ENCODE data around the gene C22orf39.

C22orf39 gene

DNA sequence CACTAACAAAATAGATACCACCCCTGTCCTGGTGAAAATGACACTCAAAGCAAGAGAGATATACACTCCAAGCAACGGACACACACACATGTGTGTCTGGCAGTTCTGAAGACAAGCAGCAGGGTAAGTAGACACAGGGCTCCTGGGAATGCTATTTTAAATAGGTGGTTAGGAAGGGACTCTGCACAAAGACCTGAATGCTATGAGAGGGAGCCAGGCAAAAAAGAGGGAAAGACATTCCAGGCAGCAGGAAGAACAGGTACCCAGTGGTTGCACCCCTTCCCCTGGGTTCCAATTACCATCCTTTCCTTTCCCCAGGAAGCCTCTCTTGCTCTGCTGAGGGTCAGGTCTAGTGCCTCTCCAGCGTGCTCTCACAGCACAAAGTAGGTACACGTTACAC is 28.5 kb upstream of the C22orf39 start:
- DNase-seq, result no peak

DNA sequence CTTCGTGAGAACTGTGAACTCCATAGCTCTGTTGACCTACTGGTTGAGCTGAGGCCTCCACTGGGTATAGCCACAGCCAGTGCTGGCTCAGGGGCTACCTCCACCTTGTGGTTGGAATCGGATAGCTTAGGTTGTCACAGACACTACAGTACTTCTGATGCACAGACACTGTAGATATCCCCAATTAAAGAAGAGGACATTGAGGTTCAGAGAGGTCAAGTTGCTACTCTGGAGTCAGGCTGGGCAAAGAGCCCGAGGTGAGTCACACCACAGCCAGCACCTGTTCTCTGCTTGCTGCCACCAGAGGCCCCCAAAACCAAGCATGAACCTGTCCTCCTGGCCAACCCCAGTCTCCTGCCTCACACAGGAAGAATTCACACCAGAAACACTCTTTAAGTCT is 26.1 kb upstream of the C22orf39 start:
- DNase-seq, result no peak

DNA sequence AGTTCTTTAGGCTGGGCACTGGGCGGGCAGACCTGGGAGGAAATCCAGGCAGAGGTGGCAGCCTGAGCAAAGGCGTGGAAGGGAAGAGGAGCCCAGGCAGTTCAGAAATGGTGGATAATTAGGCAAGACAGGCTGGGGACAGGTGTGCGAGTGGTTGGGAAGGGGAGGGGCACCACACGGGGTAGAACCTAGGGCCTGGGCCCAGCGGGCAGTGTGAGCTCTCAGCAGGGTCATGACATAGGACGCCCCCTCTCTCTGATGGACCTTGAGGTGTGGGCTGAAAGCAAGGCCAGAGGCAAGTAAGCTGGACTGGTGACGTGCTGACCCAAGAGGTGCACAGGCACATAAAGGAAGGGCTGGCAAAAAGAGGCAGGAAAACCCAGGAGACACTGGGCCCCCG is 24.7 kb upstream of the C22orf39 start:
- DNase-seq, result no peak

DNA sequence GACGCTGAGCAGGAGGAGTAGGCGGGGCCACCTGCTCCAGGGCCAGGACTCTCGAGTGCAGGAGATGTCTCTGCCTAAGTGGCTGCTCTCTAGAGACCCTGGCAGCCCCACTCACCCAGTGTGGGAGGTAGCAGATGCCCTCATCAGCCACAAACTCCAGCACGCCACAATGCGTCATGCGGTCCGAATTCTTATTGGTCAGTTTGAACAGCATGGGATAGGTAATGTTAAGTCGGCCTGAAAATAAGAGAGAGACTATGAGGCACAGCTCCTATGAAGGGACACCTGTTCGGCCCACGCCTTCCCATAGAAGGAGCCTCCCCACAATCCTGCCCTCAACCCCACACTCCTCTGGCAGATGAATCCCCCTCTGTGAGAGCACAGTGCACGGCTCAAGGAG is 24.1 kb upstream of the C22orf39 start:
- no peak for DNase-seq

DNA sequence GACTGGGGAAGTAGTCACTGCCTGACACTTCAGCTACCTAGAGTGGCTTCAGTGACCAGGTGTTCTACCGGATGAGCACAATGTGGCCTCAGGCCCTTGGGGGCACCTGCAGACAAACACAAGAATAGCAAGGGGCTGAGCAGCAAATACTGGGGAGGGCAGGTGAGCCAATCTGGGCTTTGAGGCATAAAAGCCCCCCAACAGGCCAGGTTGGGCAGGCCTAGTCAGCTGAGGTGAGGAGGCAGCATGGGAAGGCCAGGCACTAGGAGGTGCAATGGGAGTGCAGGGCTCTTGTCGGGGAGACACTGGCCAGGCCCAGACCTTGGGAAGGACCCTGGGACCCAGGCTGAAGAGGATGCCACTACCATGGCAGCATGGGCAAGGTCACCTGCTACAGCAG is 22.5 kb upstream of the C22orf39 start:
- DNase-seq, result no peak

DNA sequence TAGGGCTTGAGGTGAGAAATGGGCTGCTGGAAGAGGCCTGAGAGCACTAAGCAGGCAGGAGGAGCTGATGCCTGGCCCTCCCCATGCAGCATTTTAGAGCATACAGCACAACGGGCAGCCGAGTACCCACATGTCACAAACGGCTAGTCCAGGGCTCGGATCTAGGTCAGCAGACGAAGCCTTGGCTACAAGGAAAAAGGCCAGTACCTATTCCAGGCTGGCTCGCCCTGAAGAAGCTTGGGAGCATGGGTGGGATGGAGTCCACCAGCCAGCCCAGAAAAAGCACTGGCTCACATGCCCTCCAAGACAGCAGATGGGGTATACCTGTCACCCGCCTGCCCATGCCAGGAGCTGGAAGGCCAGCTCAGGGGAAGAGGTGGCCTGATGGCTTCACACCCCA is 21.9 kb upstream of the C22orf39 start:
- no peak for DNase-seq

DNA sequence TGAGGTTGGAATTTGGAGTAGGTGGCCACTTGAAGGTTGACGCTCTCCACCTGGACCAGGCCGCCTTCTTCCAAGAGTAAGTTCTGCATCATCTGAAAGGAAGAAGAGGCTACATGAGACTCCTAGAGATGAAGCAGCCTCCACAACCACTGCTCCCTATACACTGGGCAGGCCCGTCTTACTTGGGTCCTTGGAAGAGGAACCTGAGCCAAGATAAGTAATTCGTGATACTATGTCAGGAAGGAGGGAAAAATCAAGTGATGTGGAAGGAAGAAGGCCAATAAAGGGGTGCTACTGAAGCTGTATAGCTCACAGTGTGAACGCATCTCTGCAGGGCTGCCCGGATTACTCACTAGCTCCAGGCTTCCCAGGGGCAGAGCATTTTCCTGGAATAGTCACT is 20.4 kb upstream of the C22orf39 start:
- DNase-seq, result no peak

DNA sequence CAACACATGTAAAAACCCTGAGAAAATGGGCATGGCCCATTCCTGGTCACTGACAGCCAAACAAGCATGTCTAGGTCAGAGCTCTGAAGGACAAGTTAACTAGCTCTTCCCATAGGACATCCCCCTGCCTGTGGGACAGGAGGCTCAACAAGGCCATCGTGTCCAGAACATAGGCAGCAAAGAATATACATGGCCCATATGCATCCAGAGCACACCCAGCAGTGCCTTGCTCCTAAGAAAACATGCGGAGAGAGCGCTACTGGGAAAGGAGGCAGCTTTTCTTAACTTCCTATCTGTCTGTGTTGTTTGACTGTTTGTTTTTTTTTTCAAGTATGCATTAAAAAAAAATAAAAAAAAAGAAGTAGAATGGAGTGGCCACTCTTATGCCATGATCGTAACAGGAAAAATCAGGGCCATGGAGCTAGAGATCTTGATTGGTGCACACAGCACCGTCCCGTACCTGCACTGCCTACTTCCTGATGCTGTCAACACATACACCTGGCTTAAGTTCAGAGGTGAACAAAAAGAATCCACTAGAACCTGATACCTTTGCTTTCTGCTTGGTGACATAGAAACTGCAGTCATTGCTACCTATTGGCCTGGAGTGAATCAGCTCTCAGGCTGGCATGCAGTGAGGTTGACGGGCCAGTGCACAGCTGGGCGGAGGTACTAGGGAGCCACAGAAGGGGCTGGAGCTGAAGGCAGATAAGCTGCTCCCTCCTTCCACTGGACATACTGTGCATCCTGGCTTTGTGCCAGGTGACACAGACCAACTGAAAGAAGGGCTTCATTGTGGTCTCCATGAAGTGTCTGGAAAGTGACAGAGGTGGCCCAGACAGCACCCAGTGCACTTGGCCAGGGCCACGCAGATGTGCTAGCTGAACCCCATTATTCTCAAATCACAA is 19.6 kb upstream of the C22orf39 start:
- no peak for DNase-seq

DNA sequence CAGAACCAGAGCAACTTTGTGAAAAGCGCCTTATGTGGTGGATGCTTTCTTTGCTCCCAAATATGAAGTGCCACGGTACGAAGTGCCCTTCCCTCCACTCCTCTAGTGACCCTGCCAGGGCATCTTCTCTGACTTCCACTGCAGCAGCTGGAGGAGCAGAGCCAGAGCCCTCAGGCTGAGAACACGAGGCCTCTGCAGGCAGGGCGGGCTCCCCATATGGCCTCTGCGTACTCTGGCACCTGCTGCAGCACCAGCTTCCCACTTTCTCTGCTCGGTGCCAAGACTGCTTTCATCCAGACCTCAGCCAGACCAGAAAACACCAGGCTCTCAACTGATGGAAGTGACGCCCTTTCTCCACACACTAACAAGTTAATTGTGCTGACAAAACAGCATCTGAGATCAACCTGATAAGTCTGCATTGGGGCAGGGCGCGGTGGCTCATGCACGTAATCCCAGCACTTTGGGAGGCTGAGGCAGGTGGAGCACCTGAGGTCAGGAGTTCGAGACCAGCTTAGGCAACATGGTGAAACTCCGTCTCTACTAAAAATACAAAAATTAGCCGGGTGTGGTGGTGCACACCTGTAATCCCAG is 18.7 kb upstream of the C22orf39 start:
- DNase-seq, result no peak

DNA sequence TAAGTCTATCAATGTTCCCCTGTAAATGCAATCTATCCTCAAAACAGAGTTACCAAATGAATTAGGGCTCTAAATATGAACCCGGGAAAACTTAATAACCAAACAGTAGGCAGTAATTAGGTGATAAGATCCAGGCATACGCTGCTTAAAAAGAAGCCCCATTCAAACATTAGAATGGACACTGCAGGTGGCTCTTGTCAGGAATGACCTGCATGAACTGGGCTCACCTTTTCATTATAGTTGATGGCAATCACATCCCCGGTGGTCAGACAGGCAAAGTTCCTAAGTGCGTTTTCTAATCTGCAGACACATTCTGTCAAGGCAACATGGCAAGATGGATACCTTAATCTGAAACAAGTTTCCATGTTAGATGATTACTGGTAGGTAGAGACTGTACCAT is 17.5 kb upstream of the C22orf39 start:
- DNase-seq, result no peak

DNA sequence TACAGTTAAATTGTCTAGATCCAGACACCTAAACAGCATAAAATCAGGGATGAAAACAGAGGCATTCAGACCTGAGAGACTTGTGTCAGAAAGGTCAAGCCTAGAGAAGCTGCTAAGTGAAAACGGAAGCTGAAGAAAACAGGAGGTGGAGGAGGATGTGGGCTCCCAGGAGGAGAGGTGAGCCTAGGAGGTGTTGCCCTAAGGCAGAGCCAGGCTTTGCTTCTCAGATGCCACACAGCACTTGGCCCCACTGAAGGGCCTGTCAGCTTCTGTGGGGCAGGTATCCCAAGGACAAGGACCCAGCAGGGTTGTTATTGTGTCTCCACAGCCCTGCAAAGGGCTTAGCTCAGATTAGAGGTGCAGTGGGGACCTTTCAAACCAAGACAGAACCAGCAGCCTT is 17.0 kb upstream of the C22orf39 start:
- DNase-seq, result no peak

DNA sequence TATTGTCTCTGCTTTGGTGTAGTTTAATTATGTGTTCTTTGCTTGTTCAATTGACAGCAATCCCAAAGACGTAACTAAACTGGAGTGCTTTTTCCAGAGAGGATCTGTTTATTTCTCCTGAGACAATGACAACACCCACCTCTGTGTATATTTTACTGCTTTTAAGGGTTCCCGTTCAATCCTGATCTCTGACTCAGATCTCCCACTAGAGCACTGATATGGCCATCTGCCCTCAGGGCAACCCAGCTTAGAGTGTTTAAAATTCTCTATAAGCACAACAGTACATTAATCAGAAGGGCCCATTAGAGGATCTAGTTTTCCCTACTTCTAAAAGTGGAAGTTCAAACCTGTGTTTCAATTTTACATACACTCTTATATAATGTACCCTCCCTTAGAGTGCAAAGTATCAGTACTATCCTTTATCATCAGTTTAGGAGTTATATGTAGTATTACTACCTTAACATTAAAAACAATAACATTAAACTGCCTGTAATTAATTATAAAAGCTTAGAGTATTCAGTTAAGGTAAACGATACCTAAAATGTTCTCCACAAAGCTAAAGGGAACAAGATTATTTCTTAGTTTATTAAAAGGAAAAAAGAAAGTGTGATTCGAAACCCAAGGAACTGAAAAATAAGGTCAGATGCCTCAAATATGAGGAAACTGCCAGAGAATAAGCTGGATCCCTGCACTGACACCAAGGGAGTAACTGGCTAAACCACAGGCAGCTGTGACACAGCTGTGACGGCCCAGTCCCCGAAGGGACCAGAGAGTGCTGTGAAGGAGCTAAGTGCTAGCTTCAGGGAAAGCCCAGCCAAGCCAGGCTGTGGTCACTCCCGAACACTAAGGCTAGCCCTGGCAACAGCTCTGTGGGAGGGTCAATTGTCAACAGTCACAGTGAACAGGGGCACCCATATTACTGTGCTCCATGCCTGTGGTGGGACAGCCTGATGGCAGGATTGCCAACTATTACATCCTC is 16.3 kb upstream of the C22orf39 start:
- DNase-seq, result no peak

DNA sequence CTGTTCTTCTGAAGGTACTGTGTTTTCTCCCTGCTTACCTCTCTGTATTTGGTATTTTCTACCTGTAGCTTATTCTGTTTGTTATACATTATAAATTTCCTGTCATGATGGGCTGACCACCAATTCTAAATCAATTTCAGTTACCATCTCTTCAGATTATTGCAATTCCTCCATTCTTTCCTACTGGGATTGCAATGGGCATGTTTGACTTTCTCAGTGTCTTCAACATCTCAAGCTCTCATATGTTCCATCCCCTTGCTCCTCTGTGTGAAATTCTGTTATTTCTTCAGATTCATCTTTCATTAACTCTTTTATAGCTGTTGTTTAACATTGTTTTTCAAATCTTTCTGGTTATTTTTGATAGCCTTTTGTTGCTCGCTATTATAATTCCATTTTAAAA is 15.5 kb upstream of the C22orf39 start:
- DNase-seq, result no peak

DNA sequence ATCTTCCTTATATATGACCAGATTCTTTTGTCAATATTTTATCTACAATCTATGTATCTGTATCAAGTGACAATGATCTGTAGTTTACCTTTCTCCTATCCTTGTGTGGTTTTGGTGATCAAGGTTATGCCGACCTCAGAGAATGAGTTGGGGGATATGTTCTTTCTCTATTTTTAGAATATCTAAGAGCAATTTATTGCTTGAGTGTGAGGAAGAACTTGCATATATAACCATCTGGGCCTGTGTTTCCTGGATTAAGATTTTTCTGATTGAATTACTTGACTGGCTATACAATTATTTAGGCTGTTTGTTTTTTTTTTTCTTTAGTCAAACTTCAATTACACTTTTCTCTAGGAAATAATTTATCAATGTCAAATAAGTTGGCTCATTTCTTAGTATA is 14.0 kb upstream of the C22orf39 start:
- DNase-seq, result no peak

DNA sequence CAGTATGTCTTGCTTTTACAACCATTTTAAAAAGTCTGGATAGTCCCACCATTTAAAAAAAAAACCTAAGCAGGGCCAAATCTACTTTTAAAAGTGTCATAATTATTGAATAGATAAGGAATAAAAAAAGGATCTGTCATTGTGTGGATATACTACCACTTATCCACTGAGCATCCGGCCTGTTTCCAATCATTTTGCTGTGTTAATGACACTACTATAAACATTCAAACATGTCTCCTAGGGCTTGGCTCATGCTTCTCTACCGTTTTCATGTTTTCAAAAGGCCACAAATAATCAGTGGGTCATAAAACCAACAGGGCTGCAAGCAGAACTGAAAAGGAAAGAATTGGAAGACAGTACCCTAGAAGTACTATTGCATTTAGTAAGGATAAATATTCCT is 12.5 kb upstream of the C22orf39 start:
- DNase-seq, result no peak

DNA sequence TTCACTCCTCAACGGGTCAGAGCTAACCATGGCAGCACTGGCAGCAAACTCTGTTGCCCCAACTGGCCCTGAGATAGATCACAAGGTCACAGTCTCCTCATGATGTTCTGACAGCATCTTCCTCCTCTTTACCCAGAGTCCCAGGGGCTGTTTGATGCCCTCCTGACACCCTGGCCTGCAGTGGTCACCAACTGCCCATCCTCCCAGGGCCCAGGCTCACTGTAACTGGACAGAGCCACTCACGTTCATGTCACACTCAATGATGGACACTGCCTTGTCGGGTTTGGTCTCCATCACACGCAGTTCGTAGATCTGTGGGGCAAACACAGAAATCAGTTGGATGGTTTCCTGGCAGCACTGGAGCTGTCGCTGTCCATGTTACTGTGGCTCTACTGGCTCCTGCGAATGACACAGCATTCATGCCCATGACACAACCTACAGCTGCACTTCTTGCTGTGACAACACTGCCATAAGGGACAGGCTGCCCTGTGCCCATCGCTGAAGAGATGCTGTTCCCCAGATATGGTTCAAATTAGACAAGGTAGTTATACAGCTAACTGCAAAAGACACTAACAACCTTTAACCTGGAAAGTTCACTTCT is 10.4 kb upstream of the C22orf39 start:
- no peak for DNase-seq

DNA sequence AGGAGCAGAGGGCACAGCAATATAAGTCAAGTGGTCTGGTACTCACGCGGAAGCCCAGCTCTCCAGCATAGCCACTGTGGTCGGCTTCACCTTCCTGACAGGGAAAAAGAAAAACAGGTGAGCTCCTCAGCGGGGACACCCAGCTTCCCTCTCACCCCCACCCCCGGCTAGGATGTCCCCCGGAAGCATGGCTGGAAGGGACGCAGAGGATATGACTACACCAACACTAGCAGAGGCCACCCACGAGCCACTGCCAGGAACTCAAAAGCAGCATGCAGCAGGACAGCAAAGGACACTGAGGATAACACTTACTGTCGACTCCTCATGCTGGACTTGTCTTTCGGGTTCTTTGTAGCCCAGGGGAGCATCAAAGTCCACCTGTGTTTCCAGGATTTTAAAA is 9.0 kb upstream of the C22orf39 start:
- no peak for DNase-seq

DNA sequence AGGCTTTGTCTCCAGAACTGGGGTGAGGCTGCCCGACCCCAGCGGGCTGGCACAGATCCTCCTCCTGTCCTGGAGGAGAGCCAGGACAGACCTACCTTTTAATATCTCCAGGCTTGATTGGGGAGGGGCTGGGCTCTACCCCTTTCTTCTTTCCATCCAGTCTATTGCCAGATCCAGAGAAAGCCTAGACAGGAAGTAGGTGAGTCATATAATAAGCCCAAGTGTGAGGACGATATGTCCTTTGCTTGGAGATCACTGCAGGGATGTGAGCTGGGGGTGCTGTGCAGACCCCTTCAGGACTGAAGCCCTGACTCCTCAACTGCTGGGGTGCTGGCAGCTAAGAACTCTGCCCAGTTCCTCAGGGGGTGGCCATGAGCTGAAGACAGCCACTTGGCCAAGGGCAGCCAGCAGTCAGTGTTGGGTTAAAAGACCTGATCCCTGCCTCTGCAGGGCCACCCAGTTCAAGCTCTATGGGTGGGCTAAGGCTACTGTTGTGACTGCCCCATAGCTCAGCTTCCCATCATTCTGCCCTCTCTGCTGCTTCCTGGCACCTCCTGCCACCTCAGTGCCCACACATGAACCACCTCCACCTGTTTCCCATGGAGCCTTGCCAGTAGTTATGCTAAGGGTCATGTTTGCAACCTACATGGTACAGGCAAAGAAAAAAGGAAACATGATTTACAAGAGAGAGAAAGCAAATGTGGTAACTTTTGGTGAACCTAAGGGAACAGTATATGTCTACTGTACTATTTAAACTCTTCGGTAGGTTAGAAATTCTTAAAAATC is 8.3 kb upstream of the C22orf39 start:
- DNase-seq, result no peak

DNA sequence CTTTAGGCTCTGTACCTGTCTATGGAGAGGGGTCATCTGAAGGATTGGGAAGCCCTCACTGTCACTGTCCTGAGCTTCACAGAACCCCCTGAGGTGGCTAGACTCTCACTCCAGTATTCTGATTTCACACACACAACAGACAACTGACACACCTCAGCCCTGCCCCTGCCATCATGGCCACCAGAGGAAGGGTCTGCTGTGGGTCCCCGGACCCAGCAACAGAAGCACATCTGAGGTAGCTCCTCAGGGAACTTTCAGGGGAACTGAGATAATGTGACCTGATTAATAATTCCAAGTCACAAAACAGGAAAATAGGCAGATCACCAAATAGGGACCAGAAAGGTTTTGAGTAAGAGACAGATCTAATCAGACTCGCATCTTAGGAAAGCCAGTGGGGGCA is 7.5 kb upstream of the C22orf39 start:
- DNase-seq, result no peak

DNA sequence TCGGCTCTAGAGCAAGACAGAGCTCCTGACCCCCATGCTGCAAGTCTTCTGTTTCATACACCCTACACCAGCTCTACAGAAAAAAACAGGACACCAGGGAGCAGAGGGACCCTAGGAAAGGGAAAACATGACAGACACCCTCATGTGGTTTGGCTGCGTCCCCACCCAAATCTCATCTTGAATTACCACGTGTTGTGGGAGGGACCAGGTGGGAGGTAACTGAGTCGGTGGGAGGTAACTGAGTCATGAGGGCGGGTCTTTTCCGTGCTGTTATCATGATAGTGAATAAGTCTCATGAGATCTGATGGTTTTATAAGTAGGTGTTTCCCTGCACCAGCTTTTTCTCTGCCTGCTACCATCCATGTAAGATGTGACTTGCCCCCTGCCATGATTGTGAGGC is 6.6 kb upstream of the C22orf39 start:
- no peak for DNase-seq

DNA sequence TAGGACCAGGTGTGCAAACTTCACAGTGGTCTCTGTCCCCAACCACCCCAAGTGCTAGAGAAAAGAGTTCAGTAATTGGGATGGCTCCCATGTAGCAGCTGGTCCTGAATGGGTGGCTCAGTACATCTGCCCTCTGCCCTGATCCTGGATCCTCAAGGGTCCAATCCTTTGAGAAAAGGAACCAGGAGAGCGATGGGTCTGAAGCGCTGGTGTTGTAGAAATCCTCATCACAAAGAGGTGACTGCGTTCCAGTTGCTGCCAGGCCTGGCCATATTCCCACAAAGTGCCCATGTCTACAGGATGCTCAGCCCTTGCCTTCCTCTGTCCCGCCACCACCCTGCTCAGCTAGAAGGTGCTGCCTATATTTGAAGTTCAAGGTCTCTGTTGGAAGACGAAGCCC is 6.2 kb upstream of the C22orf39 start:
- DNase-seq, result no peak

DNA sequence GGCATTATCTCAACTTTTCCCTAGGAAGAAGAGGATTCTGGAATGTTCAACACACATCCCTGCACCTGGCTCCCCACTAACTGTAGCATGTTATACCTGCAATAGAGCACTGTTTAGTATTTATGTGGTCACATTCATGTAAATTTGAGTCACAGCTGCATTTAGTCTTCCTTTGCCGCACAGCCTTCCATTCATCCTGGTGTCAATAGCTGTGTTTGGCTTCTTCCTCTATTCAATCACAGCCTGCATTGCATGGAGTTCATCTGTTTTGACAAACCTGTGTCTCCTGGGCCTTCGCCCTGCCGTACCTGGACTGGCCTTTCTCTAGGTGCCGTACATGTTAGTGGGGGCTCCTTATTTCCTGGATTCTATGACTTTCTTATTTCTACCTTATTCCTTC is 4.1 kb upstream of the C22orf39 start:
- no peak for DNase-seq

Data from NCI-H1105 treated with DMSO at 0.1 percent for 48 hours (cell line).